ENCODE measurements around the gene ENDOU. TPM values are rescaled to one million over a fixed set of nuclear protein-coding genes. Genes with fewer than 3 reads are reported as not detected.
"Not testable (repeated sequence)": the region's sequence is repeated elsewhere in the genome, so short reads cannot be mapped to it uniquely, and the experiment has no call there.

ENDOU gene
- total RNA-seq, 1 donor from 2014 or later, result 21.4 TPM

- intact Hi-C loops (cut with DNase I), result no loop called here
Observed at GRCh38 chr12:47689215-47689614, 36.1 kb downstream of the ENDOU start.

GRCh38 chr12:47687636-47688035, 37.7 kb downstream of the ENDOU start:
- Histone ChIP-seq H3K4me1 (no peaks in the 10 kb centered on the region), H3K36me3 (peaks cover 0 to 30% of the 10 kb centered on the region in 2 donors), H3K9me3 (no peaks in the 10 kb centered on the region), H3K27me3 (no peaks in the 10 kb centered on the region), H3K4me3 (no peak overlapping the region), H3K27ac (no peak overlapping the region)
- intact Hi-C loops (cut with DNase I), result no loop called here
- DNase-seq (ENCODE audit: extremely low spot score in 2 of 2), result no peak
- TF ChIP-seq POLR2A (IDR thresholded peaks at IDR 0.05) (no peak), POLR2AphosphoS5 (IDR thresholded peaks at IDR 0.05; ENCODE audit: insufficient read depth in 1 of 2, low read depth in 1 of 2) (no peak), CTCF (IDR thresholded peaks at IDR 0.05) (no peak)

More at GRCh38 chr12:47689215-47689614, 36.1 kb downstream of the ENDOU start:
- Histone ChIP-seq H3K9me3 (no peaks in the 10 kb centered on the region), H3K36me3 (peaks cover 0 to 34% of the 10 kb centered on the region in 2 donors), H3K4me3 (no peak overlapping the region), H3K27ac (no peak overlapping the region), H3K4me1 (no peaks in the 10 kb centered on the region), H3K27me3 (no peaks in the 10 kb centered on the region)
- TF ChIP-seq CTCF (IDR thresholded peaks at IDR 0.05) (no peak), POLR2A (IDR thresholded peaks at IDR 0.05) (no peak), POLR2AphosphoS5 (IDR thresholded peaks at IDR 0.05; ENCODE audit: insufficient read depth in 1 of 2, low read depth in 1 of 2) (no peak)
- no peak for DNase-seq (ENCODE audit: extremely low spot score in 2 of 2)

GRCh38 chr12:47686645-47687240, 38.5 kb downstream of the ENDOU start:
- no peaks in the 10 kb centered on the region for H3K4me1 ChIP-seq
- no peak overlapping the region for H3K27ac ChIP-seq
- peaks cover 0 to 25% of the 10 kb centered on the region in 2 donors for H3K36me3 ChIP-seq
- H3K27me3 ChIP-seq, result no peaks in the 10 kb centered on the region
- no peaks in the 10 kb centered on the region for H3K9me3 ChIP-seq
- TF ChIP-seq POLR2A (IDR thresholded peaks at IDR 0.05) (no peak), CTCF (IDR thresholded peaks at IDR 0.05) (peak in 2 of 3 experiments; percentile 24 to 45)
- DNase-seq (ENCODE audit: extremely low spot score in 2 of 2), result no peak
- H3K4me3 ChIP-seq, result no peak overlapping the region
- intact Hi-C loops (cut with DNase I), result no loop called here

GRCh38 chr12:47679785-47680184, 45.5 kb downstream of the ENDOU start:
- intact Hi-C loops (cut with DNase I), result no loop called here
- H3K36me3 ChIP-seq, result peaks cover 0 to 7% of the 10 kb centered on the region in 2 donors
- no peaks in the 10 kb centered on the region for H3K4me1 ChIP-seq
- H3K4me3 ChIP-seq, result no peak overlapping the region
- H3K27ac ChIP-seq, result no peak overlapping the region
- no peaks in the 10 kb centered on the region for H3K9me3 ChIP-seq
- TF ChIP-seq POLR2AphosphoS5 (IDR thresholded peaks at IDR 0.05; ENCODE audit: insufficient read depth in 1 of 2, low read depth in 1 of 2) (no peak), CTCF (IDR thresholded peaks at IDR 0.05) (no peak), POLR2A (IDR thresholded peaks at IDR 0.05) (no peak)
- DNase-seq (ENCODE audit: extremely low spot score in 2 of 2), result no peak
- no peaks in the 10 kb centered on the region for H3K27me3 ChIP-seq

- Histone ChIP-seq H3K4me3 (no peak overlapping the region), H3K27ac (no peak overlapping the region), H3K9me3 (no peaks in the 10 kb centered on the region), H3K27me3 (no peaks in the 10 kb centered on the region), H3K36me3 (peaks cover 0 to 27% of the 10 kb centered on the region in 2 donors), H3K4me1 (no peaks in the 10 kb centered on the region)
- TF ChIP-seq POLR2A (IDR thresholded peaks at IDR 0.05) (no peak), CTCF (IDR thresholded peaks at IDR 0.05) (no peak), POLR2AphosphoS5 (IDR thresholded peaks at IDR 0.05; ENCODE audit: insufficient read depth in 1 of 2, low read depth in 1 of 2) (no peak)
- no peak for DNase-seq (ENCODE audit: extremely low spot score in 2 of 2)
- intact Hi-C loops (cut with DNase I), result no loop called here
Observed at GRCh38 chr12:47672068-47672467, 53.2 kb downstream of the ENDOU start.

DNA sequence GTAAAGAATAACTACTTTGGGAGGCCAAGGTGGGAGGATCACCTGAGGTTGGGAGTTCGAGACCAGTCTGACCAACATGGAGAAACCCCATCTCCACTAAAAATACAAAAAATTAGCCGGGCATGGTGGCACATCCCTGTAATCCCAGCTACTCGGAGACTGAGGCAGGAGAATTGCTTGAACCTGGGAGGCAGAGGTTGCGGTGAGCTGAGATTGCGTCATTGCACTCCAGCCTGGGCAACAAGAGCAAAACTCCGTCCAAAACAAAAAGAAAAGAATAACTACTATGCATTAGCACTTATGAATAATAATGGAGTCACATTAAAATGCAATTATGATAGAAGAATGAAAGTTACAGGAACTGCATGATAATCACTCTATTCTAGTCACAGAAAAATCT, 57.4 kb downstream of the ENDOU start:
- H3K27me3 ChIP-seq; H3K4me3 ChIP-seq; DNase-seq (ENCODE audit: extremely low spot score in 2 of 2); intact Hi-C loops (cut with DNase I); H3K27ac ChIP-seq; H3K4me1 ChIP-seq; H3K9me3 ChIP-seq: not testable (repeated sequence)
- H3K36me3 ChIP-seq, result peaks cover 0 to 54% of the 10 kb centered on the region in 2 donors

Measured in vagina (tissue), 2 donors.